Kidney (tissue), 22 donors: ENCODE measurements around the gene MMRN1. TPM values are rescaled to one million over a fixed set of nuclear protein-coding genes. Genes with fewer than 3 reads are reported as not detected.

Experiments used
- DNase-seq, 5 donors: peaks; one replicate each; pipeline ENCODE4 v3.0.0-alpha.2; 2013 to 2020
- FAIRE-seq: peaks from 2 replicates; lab custom pipeline; 2012; peaks lifted over from hg19 to GRCh38; lab: Jason Lieb, UNC
- H3K27ac ChIP-seq, 2 donors: one replicate each; pipeline ENCODE4 v1.7.0; 2013; ENCODE audit warnings: low read depth in 2 of 2, low read length in 2 of 2, inconsistent platforms in 1 of 2
- H3K27me3 ChIP-seq: one replicate; pipeline ENCODE4 v1.7.1; 2013; ENCODE audit warnings: low read length, inconsistent platforms; ENCODE audit not compliant: control insufficient read depth, insufficient read depth
- H3K36me3 ChIP-seq, 3 donors: one replicate each; pipeline versions ENCODE4 v1.7.0 to v1.7.1; 2013; ENCODE audit warnings: low read length in 3 of 3, control low read depth in 1 of 3, inconsistent platforms in 1 of 3; ENCODE audit not compliant: insufficient read depth in 3 of 3, control insufficient read depth in 2 of 3
- H3K4me1 ChIP-seq, 3 donors: one replicate each; pipeline versions ENCODE4 v1.7.0 to v1.7.1; 2013; ENCODE audit warnings: low read length in 3 of 3, inconsistent platforms in 1 of 3, low read depth in 1 of 3; ENCODE audit not compliant: control insufficient read depth in 2 of 3, insufficient read depth in 2 of 3
- H3K4me3 ChIP-seq, 3 donors: one replicate each; pipeline versions ENCODE4 v1.7.0 to v1.8.1; 2013; ENCODE audit warnings: low read length in 3 of 3, control low read depth in 1 of 3, inconsistent platforms in 1 of 3
- H3K9ac ChIP-seq, 3 donors: one replicate each; pipeline versions ENCODE4 v1.7.0 to v1.7.1; 2013; ENCODE audit warnings: low read length in 3 of 3, control low read depth in 1 of 3, inconsistent platforms in 1 of 3
- H3K9me3 ChIP-seq, 3 donors: one replicate each; pipeline versions ENCODE4 v1.7.0 to v1.7.1; 2013; ENCODE audit warnings: low read length in 3 of 3, control low read depth in 1 of 3, inconsistent platforms in 1 of 3; ENCODE audit not compliant: control insufficient read depth in 2 of 3, insufficient read depth in 1 of 3
- CTCF ChIP-seq: IDR thresholded peaks from 3 replicates; pipeline ENCODE4 v1.5.1; 2012; ENCODE audit warnings: mild to moderate bottlenecking, moderate library complexity, borderline replicate concordance; ENCODE audit not compliant: insufficient read depth; ENCODE audit errors: extremely low read depth
- intact Hi-C: fragments of 100-400 bp; cut with DNase I; formaldehyde crosslinking; loops from one replicate; pipeline ENCODE4 v1.11.1; 2022
- long read RNA-seq, 10 donors: library from polyadenylated mRNA in 1 of 10; unstranded in 1 of 10; transcript quantifications; one replicate each; pipeline ENCODE4 v2.0.0 and lab custom pipeline, GENCODE V29; 2021 to 2026
- polyA plus RNA-seq: library from polyadenylated mRNA; stranded (reverse); fragments of 350-450 nt; fragmentation: Illumina TruSeq; extraction: RNeasy Lipid Tissue Mini Kit (QIAGEN cat#74804); gene quantifications from one replicate; pipeline ENCODE4 v1.2.3, GENCODE V29; 2014; ENCODE audit warnings: low read depth, low replicate concordance; ENCODE audit not compliant: insufficient read depth
- total RNA-seq: library from RNA; stranded (reverse); fragmentation: NEBNext Ultra II Directional; extraction: Animal tissue kit (Norgen Biotek cat#: 25700); gene quantifications from one replicate; pipeline ENCODE4 v1.2.1, GENCODE V29; 2021
- donor health status: control.
- donor health status: control.
- donor health status: control.
- donor health status: control.
- donor health status: control.
- donor health status: DM: yes; HTN: yes; CAD: no.
- donor health status: Normal renal cell carcinoma (clear cell type).

The MMRN1 gene
- total RNA-seq (28.9 TPM), polyA plus RNA-seq (0.62 TPM)
- long read RNA-seq, donor 1 = 0 reads
- long read RNA-seq, donor 2 = 0 reads
- long read RNA-seq, donor 3, full-length matches to known transcripts = 1 of 1 reads
- long read RNA-seq, donor 3, partial matches to known transcripts = 0 of 1 reads
- long read RNA-seq, donor 3, other reads (novel, unspliced or antisense) = 0 of 1 reads
- long read RNA-seq, donor 4 = 0 reads
- long read RNA-seq, donor 5 = 0 reads
- long read RNA-seq, donor 6 = 0 reads
- long read RNA-seq, donor 7, full-length matches to known transcripts = 5 of 5 reads
- long read RNA-seq, donor 7, partial matches to known transcripts = 0 of 5 reads
- long read RNA-seq, donor 7, other reads (novel, unspliced or antisense) = 0 of 5 reads
- long read RNA-seq, donor 8, full-length matches to known transcripts = 1 of 1 reads
- long read RNA-seq, donor 8, partial matches to known transcripts = 0 of 1 reads
- long read RNA-seq, donor 8, other reads (novel, unspliced or antisense) = 0 of 1 reads
- long read RNA-seq, donor 9 = 0 reads
- long read RNA-seq, donor 10 = 0 reads

GRCh38 chr4:89894649-89895550 lies at the start of gene MMRN1:
Gene MMRN1, plus strand, starts transcription at chr4:89894854. Its CDS starts 118 bp downstream, at chr4:89894972.
- intact Hi-C loops = no loop called here
- TF ChIP-seq CTCF = no peak
- no peaks in the 10 kb centered on the region for H3K9me3 ChIP-seq
- no peaks in the 10 kb centered on the region for H3K4me1 ChIP-seq
- H3K9ac ChIP-seq = no peak within 1 kb of the TSS
- H3K27me3 ChIP-seq = no peaks in the 10 kb centered on the region
- H3K4me3 ChIP-seq = no peak within 1 kb of the TSS
- no peaks in the 10 kb centered on the region for H3K36me3 ChIP-seq
- no peak for FAIRE-seq
- DNase-seq = no peak
- H3K27ac ChIP-seq = no peak within 1 kb of the TSS

- H3K9ac ChIP-seq = no peak overlapping the region
- no peak overlapping the region for H3K27ac ChIP-seq
- H3K27me3 ChIP-seq = no peaks in the 10 kb centered on the region
- intact Hi-C loops = no loop called here
- no peak overlapping the region for H3K4me3 ChIP-seq
- DNase-seq = peak in 1 of 5 donors; percentile 29
- FAIRE-seq = no peak
- H3K36me3 ChIP-seq = no peaks in the 10 kb centered on the region
- no peak for TF ChIP-seq CTCF
- H3K4me1 ChIP-seq = no peaks in the 10 kb centered on the region
- H3K9me3 ChIP-seq = no peaks in the 10 kb centered on the region
Measured at GRCh38 chr4:89847571-89848325, 46.9 kb upstream of the MMRN1 start.

GRCh38 chr4:89855236-89855635 lies 39.4 kb upstream of the MMRN1 start:
- intact Hi-C loops = no loop called here

More at GRCh38 chr4:89855236-89855635, 39.4 kb upstream of the MMRN1 start:
- TF ChIP-seq CTCF = no peak
- H3K9ac ChIP-seq = no peak overlapping the region
- H3K36me3 ChIP-seq = no peaks in the 10 kb centered on the region
- H3K27me3 ChIP-seq = no peaks in the 10 kb centered on the region
- H3K4me3 ChIP-seq = no peak overlapping the region
- H3K27ac ChIP-seq = no peak overlapping the region
- H3K9me3 ChIP-seq = no peaks in the 10 kb centered on the region
- no peaks in the 10 kb centered on the region for H3K4me1 ChIP-seq
- DNase-seq = no peak
- FAIRE-seq = no peak
